GM12801 (cell line): ENCODE results near the gene PPP1R12C.

ENCODE experiments used
- TF ChIP-seq, protein P1 (sequence below): IDR thresholded peaks from one replicate; pipeline ENCODE4 v1.5.1; 2011; ENCODE audit warnings: control low read depth; ENCODE audit not compliant: insufficient read length; ENCODE audit errors: extremely low read depth

Gene PPP1R12C

DNA sequence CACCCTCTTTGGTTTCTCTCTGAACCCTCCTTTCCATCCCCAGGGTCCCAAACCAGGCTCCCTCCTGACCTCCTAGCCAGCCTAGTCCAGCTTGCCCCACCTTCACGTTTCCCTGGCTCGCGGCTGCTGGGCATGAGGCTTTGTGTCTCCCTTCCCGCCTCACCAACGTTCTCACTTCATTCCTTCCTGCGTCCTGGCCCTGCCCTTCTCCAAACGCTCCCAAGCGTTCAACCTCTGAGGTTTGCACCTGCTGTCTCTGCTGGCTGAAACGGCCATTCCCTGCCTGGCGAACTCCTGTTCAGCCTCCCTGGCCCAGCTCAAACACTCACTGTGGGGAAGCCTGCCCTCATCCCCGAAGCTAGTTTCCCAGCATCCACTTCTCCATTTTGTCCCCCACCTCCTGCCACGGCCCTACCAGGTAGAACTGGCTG lies 29.4 kb downstream of the PPP1R12C start:
- TF ChIP-seq, protein P1, sequence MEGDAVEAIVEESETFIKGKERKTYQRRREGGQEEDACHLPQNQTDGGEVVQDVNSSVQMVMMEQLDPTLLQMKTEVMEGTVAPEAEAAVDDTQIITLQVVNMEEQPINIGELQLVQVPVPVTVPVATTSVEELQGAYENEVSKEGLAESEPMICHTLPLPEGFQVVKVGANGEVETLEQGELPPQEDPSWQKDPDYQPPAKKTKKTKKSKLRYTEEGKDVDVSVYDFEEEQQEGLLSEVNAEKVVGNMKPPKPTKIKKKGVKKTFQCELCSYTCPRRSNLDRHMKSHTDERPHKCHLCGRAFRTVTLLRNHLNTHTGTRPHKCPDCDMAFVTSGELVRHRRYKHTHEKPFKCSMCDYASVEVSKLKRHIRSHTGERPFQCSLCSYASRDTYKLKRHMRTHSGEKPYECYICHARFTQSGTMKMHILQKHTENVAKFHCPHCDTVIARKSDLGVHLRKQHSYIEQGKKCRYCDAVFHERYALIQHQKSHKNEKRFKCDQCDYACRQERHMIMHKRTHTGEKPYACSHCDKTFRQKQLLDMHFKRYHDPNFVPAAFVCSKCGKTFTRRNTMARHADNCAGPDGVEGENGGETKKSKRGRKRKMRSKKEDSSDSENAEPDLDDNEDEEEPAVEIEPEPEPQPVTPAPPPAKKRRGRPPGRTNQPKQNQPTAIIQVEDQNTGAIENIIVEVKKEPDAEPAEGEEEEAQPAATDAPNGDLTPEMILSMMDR, result no peak

DNA sequence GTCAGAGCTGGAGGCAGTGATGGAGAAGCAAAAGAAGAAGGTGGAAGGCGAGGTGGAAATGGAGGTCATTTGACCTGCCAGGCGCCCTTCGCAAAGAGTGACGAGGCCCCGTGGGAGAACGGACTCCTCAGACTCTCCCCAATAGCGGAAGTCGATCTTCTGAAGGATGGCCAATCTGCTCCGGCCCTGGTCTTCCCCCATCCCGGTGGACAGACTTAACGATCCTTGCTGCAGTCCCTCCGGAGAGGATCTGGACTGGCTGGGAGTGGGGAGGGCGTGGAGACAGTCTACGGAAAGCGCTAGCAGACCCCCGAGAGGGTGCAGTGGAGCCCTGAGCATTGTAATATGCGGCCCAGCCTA lies 29.9 kb downstream of the PPP1R12C start:
- TF ChIP-seq, protein P1, result no peak

DNA sequence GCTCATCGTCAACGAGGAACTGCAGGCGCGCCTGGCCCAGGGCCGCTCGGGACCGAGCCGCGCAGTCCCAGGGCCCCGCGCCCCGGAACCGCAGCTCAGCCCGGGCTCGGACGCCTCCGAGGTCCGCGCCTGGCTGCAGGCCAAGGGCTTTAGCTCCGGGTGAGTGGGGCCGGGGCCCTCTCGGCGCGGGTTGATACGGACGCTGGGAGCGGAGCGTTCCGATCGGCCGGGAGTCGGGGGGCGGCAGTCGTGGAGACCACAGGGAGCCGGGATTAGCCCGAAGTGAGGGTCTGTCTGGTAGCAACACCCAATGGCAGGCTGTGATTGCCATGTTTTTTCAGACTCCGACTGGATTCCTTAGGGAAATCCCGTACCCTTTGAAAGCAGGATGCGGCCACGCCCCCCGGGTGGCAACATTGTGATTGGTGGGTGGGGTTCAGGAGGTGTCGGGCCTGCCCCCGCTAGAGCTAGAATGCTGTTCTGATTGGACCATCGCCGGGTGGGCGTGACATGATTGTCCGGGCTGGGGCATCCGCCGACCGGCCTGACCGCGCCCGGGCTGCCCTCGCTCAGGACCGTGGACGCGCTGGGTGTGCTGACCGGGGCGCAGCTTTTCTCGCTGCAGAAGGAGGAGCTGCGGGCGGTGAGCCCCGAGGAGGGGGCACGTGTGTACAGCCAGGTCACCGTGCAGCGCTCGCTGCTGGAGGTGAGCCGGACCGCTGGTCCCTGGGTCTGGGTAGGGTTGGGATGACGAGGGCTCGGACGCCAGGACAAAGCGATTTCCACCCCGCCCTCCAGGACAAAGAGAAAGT lies 30.5 kb downstream of the PPP1R12C start:
- TF ChIP-seq, protein P1, result no peak

DNA sequence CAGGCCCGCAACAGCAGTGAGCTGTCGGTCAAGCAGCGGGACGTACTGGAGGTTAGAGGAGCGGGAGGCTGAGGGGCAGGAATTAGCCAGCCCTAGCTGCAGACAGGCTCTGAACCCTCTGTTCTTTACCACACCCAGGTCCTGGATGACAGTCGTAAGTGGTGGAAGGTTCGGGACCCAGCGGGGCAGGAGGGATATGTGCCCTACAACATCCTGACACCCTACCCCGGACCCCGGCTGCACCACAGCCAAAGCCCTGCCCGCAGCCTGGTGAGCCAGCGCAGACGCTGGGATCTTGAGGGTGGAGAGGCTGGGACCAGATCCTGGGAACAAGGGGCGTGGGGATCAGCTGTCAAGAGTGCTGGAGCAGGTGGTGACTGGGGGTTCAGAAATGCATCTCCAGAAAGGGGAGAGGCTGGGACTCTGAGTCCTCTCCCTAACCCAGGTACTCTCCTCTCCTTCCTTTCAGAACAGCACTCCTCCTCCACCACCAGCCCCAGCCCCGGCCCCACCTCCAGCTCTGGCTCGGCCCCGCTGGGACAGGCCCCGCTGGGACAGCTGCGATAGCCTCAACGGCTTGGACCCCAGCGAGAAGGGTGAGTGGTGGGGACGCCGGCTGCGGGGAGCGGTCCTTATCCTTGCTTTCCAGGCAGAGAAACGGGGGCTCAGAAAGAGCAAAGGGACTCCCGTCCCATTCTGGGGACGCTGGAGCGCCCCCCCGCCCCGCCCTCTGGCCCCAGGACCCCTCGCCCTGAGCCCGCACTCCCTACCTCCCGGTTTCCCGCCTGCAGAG lies 31.3 kb downstream of the PPP1R12C start:
- TF ChIP-seq, protein P1, result no peak

DNA sequence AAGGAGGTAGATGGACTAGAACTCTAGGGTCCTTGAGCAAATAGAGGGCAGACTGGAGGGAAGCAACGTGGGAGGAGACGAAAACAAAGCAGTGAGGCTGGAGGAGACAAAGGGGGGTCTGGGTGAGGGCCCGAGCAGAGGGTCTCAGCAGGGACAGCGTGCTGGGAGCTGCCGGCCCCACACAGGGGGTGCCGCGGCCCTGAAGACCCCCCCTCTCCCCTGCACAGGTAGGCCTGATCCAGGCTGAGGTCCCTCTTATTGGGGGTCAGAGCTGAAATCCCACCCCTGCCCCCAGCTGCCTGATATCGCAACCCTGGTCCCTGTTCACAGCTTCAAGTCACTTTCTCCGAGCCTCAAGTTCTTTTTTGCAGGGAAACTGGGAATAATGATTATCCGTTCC lies 33.0 kb downstream of the PPP1R12C start:
- TF ChIP-seq, protein P1, result no peak

DNA sequence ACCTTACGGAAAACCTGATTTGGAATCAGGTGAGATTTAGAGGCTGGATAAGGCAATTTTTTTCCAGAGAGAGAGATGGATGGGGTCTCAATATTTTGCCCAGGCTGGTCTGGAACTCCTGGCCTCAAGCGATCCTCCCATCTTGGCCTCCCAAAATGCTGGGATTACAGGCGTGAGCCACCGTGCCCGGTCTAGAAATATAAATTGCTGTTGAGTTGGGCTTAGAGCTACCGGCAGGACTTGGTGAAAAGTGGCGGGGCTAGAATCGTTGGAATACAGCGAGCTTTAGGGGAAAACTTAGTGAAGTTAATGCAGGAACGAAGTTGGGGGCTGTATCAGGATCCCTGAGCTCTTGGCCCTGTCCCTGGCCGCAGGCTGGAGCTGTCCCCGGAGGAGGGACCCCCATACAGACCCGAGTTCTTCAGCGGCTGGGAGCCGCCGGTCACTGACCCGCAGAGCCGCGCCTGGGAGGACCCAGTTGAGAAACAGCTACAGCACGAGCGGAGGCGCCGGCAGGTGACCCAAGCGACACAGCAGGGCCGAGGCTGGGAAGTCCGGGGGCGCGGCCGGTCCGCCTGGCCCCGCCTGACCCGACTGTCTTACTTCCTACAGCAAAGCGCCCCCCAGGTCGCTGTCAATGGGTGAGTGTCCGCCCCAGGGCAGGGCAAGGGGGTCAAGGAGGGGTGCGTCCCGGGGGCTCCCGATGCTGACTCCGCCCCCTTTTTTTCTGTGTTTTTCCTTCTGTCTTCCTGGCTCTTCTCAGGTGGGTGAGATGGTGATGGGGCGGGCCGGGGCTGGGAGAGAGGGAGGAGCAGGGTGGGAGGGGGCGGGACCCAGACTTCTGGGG lies 34.2 kb downstream of the PPP1R12C start:
- TF ChIP-seq, protein P1, result no peak
